ENCODE measurements around the gene LACRT. TPM values are rescaled to one million over a fixed set of nuclear protein-coding genes. Genes with fewer than 3 reads are reported as not detected.

The LACRT gene
- total RNA-seq, 1 donor from 2014 or later, result not detected

DNA sequence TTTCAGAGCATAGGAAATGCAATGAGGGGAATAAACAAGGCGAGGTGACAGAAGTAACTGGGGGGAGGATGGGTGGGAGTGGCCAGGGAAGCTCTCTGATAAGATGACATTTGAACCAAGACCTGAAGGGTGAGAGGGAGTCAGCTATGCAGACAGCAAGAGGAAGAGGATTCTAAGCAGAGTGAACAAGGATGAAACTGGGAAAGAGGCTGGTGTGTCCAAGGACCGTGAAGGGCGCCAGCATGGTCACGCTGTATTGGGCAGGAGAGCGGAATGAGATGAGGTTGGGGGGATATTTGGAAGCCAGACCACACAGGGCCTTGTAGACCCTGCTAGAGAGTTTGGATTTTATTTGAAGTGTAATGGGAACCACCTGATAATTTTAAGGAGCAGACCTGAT, 35.7 kb downstream of the LACRT start:
- H3K27ac Mint-ChIP-seq (ENCODE audit: unreplicated experiment), result peak overlapping the region; percentile 23
- no peaks in the 10 kb centered on the region for H3K36me3 Mint-ChIP-seq (ENCODE audit: low read depth)
- peaks cover 4% of the 10 kb centered on the region for H3K4me1 Mint-ChIP-seq
- no peak for DNase-seq (ENCODE audit: low read depth, low spot score)
- no peaks in the 10 kb centered on the region for H3K9me3 Mint-ChIP-seq
- no peak overlapping the region for H3K4me3 Mint-ChIP-seq
- TF ChIP-seq, protein P1, sequence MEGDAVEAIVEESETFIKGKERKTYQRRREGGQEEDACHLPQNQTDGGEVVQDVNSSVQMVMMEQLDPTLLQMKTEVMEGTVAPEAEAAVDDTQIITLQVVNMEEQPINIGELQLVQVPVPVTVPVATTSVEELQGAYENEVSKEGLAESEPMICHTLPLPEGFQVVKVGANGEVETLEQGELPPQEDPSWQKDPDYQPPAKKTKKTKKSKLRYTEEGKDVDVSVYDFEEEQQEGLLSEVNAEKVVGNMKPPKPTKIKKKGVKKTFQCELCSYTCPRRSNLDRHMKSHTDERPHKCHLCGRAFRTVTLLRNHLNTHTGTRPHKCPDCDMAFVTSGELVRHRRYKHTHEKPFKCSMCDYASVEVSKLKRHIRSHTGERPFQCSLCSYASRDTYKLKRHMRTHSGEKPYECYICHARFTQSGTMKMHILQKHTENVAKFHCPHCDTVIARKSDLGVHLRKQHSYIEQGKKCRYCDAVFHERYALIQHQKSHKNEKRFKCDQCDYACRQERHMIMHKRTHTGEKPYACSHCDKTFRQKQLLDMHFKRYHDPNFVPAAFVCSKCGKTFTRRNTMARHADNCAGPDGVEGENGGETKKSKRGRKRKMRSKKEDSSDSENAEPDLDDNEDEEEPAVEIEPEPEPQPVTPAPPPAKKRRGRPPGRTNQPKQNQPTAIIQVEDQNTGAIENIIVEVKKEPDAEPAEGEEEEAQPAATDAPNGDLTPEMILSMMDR (conservative IDR thresholded peaks at IDR 0.05), result no peak
- H3K27me3 Mint-ChIP-seq (ENCODE audit: low read depth), result no peaks in the 10 kb centered on the region

DNA sequence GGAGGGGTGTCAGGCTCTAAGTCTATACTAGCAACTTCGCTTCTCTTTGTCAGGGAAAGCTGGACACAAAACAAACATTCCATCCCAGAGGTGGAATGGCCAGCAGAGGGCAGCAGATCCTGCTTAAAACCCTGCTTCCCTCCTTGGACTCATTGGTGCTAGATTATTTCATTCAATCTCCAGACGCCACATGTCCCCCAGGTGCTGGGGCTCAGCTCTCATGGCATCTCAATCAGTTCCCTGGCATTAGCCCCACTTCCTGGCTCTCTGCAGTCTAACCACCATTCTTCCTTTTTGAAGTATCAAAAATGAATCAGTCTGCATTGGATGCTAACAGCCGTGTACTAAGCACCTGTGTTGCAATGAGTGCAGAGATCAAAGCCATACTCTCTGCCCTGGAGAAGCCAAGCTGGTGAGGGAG, 38.2 kb downstream of the LACRT start:
- H3K4me1 Mint-ChIP-seq, result peaks cover 4% of the 10 kb centered on the region
- no peak overlapping the region for H3K4me3 Mint-ChIP-seq
- no peak overlapping the region for H3K27ac Mint-ChIP-seq (ENCODE audit: unreplicated experiment)
- peak; percentile 80 for DNase-seq (ENCODE audit: low read depth, low spot score)
- no peaks in the 10 kb centered on the region for H3K36me3 Mint-ChIP-seq (ENCODE audit: low read depth)
- no peaks in the 10 kb centered on the region for H3K9me3 Mint-ChIP-seq
- H3K27me3 Mint-ChIP-seq (ENCODE audit: low read depth), result peaks cover 3% of the 10 kb centered on the region
- TF ChIP-seq, protein P1 (conservative IDR thresholded peaks at IDR 0.05), result peak; percentile 87

DNA sequence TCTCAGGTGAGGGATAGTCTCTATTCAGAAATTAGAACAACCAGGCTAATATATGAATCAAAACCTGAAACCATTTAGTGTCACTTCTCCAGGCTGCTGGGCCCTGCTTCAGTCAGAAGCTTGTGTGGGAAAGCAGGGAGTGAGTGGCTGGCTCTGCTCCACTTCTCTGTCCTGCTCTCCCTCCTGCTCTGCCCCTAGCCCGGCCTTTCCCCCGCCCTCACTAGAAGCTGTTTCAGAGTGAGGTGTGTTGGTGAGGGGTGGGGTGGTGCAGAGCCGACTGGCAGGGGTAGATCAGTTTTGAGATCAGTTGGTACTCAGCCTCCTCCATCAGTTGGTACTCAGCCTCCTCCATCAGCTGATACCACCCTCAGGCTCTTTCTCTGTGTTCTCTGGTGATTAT, 39.2 kb downstream of the LACRT start:
- DNase-seq (ENCODE audit: low read depth, low spot score), result no peak
- Mint-ChIP-seq H3K27ac (ENCODE audit: unreplicated experiment) (no peak overlapping the region), H3K27me3 (ENCODE audit: low read depth) (peaks cover 11% of the 10 kb centered on the region), H3K36me3 (ENCODE audit: low read depth) (no peaks in the 10 kb centered on the region), H3K4me3 (no peak overlapping the region), H3K4me1 (peaks cover 10% of the 10 kb centered on the region), H3K9me3 (no peaks in the 10 kb centered on the region)
- TF ChIP-seq, protein P1 (conservative IDR thresholded peaks at IDR 0.05), result no peak

DNA sequence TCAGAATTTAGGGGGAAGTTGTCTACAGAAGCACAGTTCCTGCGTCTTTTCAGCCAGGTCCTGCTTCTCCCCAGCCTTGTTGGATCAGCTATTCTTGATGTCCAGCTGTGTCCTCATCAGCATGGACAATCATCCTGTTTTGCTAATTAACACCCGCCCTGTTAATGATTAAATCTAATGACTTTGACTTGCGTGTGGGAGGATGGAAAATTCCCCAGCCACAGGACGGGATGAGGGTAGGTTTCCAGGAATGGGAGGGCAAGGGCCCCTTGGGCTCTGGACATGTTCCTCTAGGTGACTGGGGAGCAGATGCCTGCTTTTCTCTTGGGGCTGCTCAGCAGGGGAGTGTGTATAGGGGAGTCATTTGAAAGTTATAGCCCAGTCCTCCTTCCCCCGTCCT, 41.0 kb downstream of the LACRT start:
- Mint-ChIP-seq H3K4me3 (no peak overlapping the region), H3K9me3 (no peaks in the 10 kb centered on the region), H3K27me3 (ENCODE audit: low read depth) (peaks cover 28% of the 10 kb centered on the region), H3K27ac (ENCODE audit: unreplicated experiment) (no peak overlapping the region), H3K4me1 (peaks cover 15% of the 10 kb centered on the region), H3K36me3 (ENCODE audit: low read depth) (no peaks in the 10 kb centered on the region)
- DNase-seq (ENCODE audit: low read depth, low spot score), result no peak
- TF ChIP-seq, protein P1 (conservative IDR thresholded peaks at IDR 0.05), result no peak

DNA sequence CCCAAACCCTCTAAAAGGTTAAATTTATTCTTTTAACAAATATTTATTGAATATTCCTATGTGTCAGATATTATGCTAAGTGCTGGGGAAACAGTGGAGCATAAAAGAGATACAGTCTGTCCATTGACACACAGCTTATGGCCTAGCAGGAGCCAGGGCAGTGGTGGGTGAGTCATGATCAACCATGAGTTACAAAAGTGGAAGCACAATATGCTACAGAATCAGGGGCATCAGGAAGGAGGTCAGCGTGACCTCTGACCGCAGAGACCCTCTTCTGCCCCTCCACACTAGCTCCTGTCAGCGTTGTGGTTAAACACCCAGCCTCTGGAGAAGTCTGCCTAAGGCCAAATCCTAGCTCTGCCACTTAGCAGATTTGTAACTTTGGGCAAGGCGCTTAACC, 41.6 kb downstream of the LACRT start:
- Mint-ChIP-seq H3K4me3 (no peak overlapping the region), H3K27ac (ENCODE audit: unreplicated experiment) (no peak overlapping the region), H3K27me3 (ENCODE audit: low read depth) (peaks cover 29% of the 10 kb centered on the region), H3K9me3 (no peaks in the 10 kb centered on the region), H3K4me1 (peaks cover 16% of the 10 kb centered on the region), H3K36me3 (ENCODE audit: low read depth) (no peaks in the 10 kb centered on the region)
- TF ChIP-seq, protein P1 (conservative IDR thresholded peaks at IDR 0.05), result no peak
- no peak for DNase-seq (ENCODE audit: low read depth, low spot score)

DNA sequence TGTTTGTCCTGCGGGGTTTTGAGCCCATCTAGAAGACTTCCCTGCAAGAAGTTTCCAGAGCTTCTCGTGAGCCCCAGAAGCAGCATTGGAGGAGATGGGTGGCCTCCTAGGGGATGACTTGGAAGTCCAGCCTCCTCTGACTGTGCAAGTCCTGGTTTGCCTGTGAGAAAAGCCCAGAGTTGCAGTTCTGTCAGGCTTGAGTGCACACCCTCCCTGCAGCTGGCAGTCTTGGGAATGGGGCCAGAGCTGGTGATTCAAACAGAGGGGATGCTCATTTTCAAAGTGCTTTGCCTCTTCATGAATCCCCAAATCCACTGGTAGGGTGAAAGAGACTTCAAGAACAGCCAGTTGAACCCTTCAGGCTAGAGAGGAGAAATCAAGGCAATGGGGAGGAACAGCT, 42.4 kb downstream of the LACRT start:
- H3K4me3 Mint-ChIP-seq, result no peak overlapping the region
- no peaks in the 10 kb centered on the region for H3K36me3 Mint-ChIP-seq (ENCODE audit: low read depth)
- no peak for DNase-seq (ENCODE audit: low read depth, low spot score)
- no peaks in the 10 kb centered on the region for H3K9me3 Mint-ChIP-seq
- peaks cover 37% of the 10 kb centered on the region for H3K27me3 Mint-ChIP-seq (ENCODE audit: low read depth)
- TF ChIP-seq, protein P1 (conservative IDR thresholded peaks at IDR 0.05), result no peak
- no peak overlapping the region for H3K27ac Mint-ChIP-seq (ENCODE audit: unreplicated experiment)
- H3K4me1 Mint-ChIP-seq, result peaks cover 22% of the 10 kb centered on the region

Data from neural crest cell (in vitro differentiated cells).